OCI-LY1 (cell line): ENCODE results near the gene SF3B3.

ENCODE experiments used
- CTCF ChIP-seq: fragments of 200-600 bp; sonication (generic), shearing (Covaris generic); IDR thresholded peaks from 2 replicates; pipeline ENCODE4 v1.5.1; 2017; ENCODE audit warnings: mild to moderate bottlenecking, antibody characterized with exemption, low read length, moderate library complexity, mixed read lengths
- EZH2 ChIP-seq: fragments of 200-600 bp; sonication (generic), shearing (Covaris generic); IDR thresholded peaks from 2 replicates; pipeline ENCODE4 v1.8.0; 2017; ENCODE audit warnings: borderline replicate concordance, mixed run types, mild to moderate bottlenecking, antibody characterized with exemption, low read length, moderate library complexity, mixed read lengths

- no peak for TF ChIP-seq CTCF
- no peak for TF ChIP-seq EZH2
These were observed 40.2 kb upstream of the SF3B3 start for GRCh38 chr16:70483426-70483825.
